GM12878 (cell line): ENCODE results near the gene PML. TPM values are rescaled to one million over a fixed set of nuclear protein-coding genes. Genes with fewer than 3 reads are reported as not detected.

Experiments
- ATAC-seq: fragments of 200-7000 bp; cut with Tn5 transposase; 3 replicates; pipeline ENCODE4 v1.9.1; 2020; ENCODE audit warnings: mild to moderate bottlenecking, moderate library complexity
- BruUV-seq: library from RNA; stranded (reverse); fragments of 400-500 nt; replicated peaks from 2 replicates; lab custom pipeline; 2021; lab: Mats Ljungman, UMichigan
- CTCF ChIA-PET: fragments of 300-600 bp; sonication (Branson Sonifier 250); formaldehyde crosslinking; extraction: SDS; loops from one replicate; lab custom pipeline; 2021; ENCODE audit warnings: inconsistent platforms; lab: Yijun Ruan, JAX
- POLR2A ChIA-PET: fragments of 350-600 bp; formaldehyde crosslinking; extraction: SDS; loops from one replicate; lab custom pipeline; 2021; ENCODE audit warnings: inconsistent platforms; lab: Charles Lee
- RAD21 ChIA-PET: fragments of 300-600 bp; sonication (Branson Sonifier 250); formaldehyde crosslinking; loops from one replicate; lab custom pipeline; 2023; ENCODE audit warnings: antibody characterized with exemption; ENCODE audit not compliant: unreplicated experiment; lab: Charles Lee
- SMC1A ChIA-PET: fragments of 300-600 bp; sonication (Branson Sonifier 250); formaldehyde crosslinking; loops from one replicate; lab custom pipeline; 2023; ENCODE audit not compliant: unreplicated experiment, uncharacterized antibody; lab: Charles Lee
- DNase-seq: peaks from one replicate; pipeline ENCODE4 v3.0.0-alpha.2; 2011; ENCODE audit warnings: low read depth, low spot score
- FAIRE-seq: peaks from 3 replicates; lab custom pipeline; 2011; peaks lifted over from hg19 to GRCh38; lab: Jason Lieb, UNC
- H2AFZ ChIP-seq: 2 replicates; pipeline ENCODE4 v1.6.0; 2011; ENCODE audit warnings: low read depth, low read length, control low read depth; ENCODE audit not compliant: control insufficient read depth
- H3K27ac ChIP-seq: 2 replicates; pipeline ENCODE4 v1.5.1; 2011; ENCODE audit warnings: control low read depth; ENCODE audit not compliant: control insufficient read depth, insufficient read depth
- H3K27me3 ChIP-seq, 2 experiments: replicated peaks in 1 of 2; 2 replicates each; pipeline versions ENCODE4 v1.6.0 to v1.6.1; 2011; ENCODE audit warnings: low read length in 1 of 2; ENCODE audit not compliant: control insufficient read depth in 2 of 2, insufficient read depth in 2 of 2
- H3K36me3 ChIP-seq, 2 experiments: 2 replicates each; pipeline ENCODE4 v1.5.1; 2011; ENCODE audit warnings: low read length in 1 of 2; ENCODE audit not compliant: control insufficient read depth in 2 of 2, insufficient read depth in 2 of 2
- H3K4me1 ChIP-seq: 2 replicates; pipeline ENCODE4 v1.6.1; 2011; ENCODE audit warnings: mild to moderate bottlenecking, low read length, moderate library complexity, mixed read lengths; ENCODE audit not compliant: control insufficient read depth, insufficient read depth
- H3K4me2 ChIP-seq: 2 replicates; pipeline ENCODE4 v1.6.0; 2011; ENCODE audit warnings: control low read depth; ENCODE audit not compliant: control insufficient read depth, insufficient read depth
- H3K4me3 ChIP-seq: fragments of 200-600 bp; sonication (generic); 2 replicates; pipeline ENCODE4 v1.5.1; 2016
- H3K79me2 ChIP-seq: 2 replicates; pipeline ENCODE4 v1.6.0; 2011; ENCODE audit warnings: low read length; ENCODE audit not compliant: control insufficient read depth, insufficient read depth
- H3K9ac ChIP-seq: 2 replicates; pipeline ENCODE4 v1.8.0; 2011; ENCODE audit warnings: low read length, control low read depth, mixed read lengths; ENCODE audit not compliant: control insufficient read depth, insufficient read depth
- H3K9me3 ChIP-seq: replicated peaks from 3 replicates; pipeline ENCODE4 v1.5.1; 2011; ENCODE audit warnings: mild to moderate bottlenecking, low read length; ENCODE audit not compliant: control insufficient read depth, insufficient read depth
- H4K20me1 ChIP-seq: 2 replicates; pipeline ENCODE4 v1.6.0; 2011; ENCODE audit not compliant: control insufficient read depth, insufficient read depth
- ATF3 ChIP-seq: IDR thresholded peaks from 2 replicates; pipeline ENCODE4 v1.6.1; 2011; ENCODE audit warnings: low read depth, mild to moderate bottlenecking, low read length, moderate library complexity, borderline replicate concordance; ENCODE audit errors: extremely low read depth
- CTCF ChIP-seq, 3 experiments: IDR thresholded peaks in 2 of 3; conservative IDR thresholded peaks in 1 of 3; 2 replicates each; pipeline ENCODE4 v1.5.1; 2011; ENCODE audit warnings: low read depth in 3 of 3, low read length in 3 of 3, mild to moderate bottlenecking in 3 of 3, control low read depth in 2 of 3, moderate library complexity in 2 of 3, inconsistent platforms in 1 of 3, mixed read lengths in 1 of 3; ENCODE audit not compliant: control insufficient read depth in 2 of 3, insufficient read depth in 1 of 3; ENCODE audit errors: extremely low read depth in 1 of 3
- RELA ChIP-seq: fragments of 450-650 bp; IDR thresholded peaks from 2 replicates; pipeline ENCODE4 v1.8.0; 2014; ENCODE audit warnings: borderline replicate concordance; ENCODE audit not compliant: partially characterized antibody
- RUNX3 ChIP-seq: IDR thresholded peaks from 2 replicates; pipeline ENCODE4 v1.6.1; 2012; ENCODE audit warnings: low read length, inconsistent platforms
- SREBF2 ChIP-seq: IDR thresholded peaks from 2 replicates; pipeline ENCODE4 v1.6.1; 2012; ENCODE audit warnings: mild to moderate bottlenecking, low read length
- TCF12 ChIP-seq: IDR thresholded peaks from 2 replicates; pipeline ENCODE4 v1.6.1; 2011; ENCODE audit warnings: low read depth, mild to moderate bottlenecking, low read length
- TCF3 ChIP-seq: IDR thresholded peaks from 2 replicates; pipeline ENCODE4 v1.6.1; 2012; ENCODE audit warnings: low read depth, mild to moderate bottlenecking, low read length, borderline replicate concordance; ENCODE audit not compliant: insufficient read depth
- ZBTB40 ChIP-seq: fragments of 450-650 bp; IDR thresholded peaks from 2 replicates; pipeline ENCODE4 v1.6.1; 2016; ENCODE audit warnings: mild to moderate bottlenecking, moderate library complexity, borderline replicate concordance
- WGBS: methylation state at CpG from one replicate; pipeline ENCODE4 v1.1.6; 2016; ENCODE audit warnings: low lambda C conversion rate; ENCODE audit not compliant: insufficient replicate concordance, insufficient coverage; ENCODE audit errors: missing lambda C conversion rate; 5-methylcytosine and 5-hydroxymethylcytosine counted together
- in situ Hi-C: fragments of 300-500 bp; cut with MboI; formaldehyde crosslinking; loops from 9 replicates; pipeline ENCODE4 v1.14.3; 2018; ENCODE audit warnings: mixed read lengths
- intact Hi-C: fragments of 100-400 bp; cut with micrococcal nuclease; formaldehyde crosslinking; loops from one replicate; pipeline ENCODE4 v1.14.2; 2022; ENCODE audit not compliant: unreplicated experiment
- polyA plus RNA-seq, 11 experiments: library from polyadenylated mRNA; depleted of rRNA in 4 of 11; unstranded in 6 of 11; stranded (reverse) in 5 of 11; fragments of >200 nt; fragmentation: Nextera tagmentation in 4 of 11; fragmentation: Illumina TruSeq in 1 of 11; extraction: Ambion mirVana in 4 of 11; extraction: Trizol in 1 of 11; gene quantifications; 1 replicate in 1 of 11; 2 replicates in 10 of 11; pipeline versions ENCODE4 v1.2.1 to v1.2.3, GENCODE V29; 2011 to 2016; ENCODE audit warnings: inconsistent platforms in 2 of 11, missing spikeins in 2 of 11, low read depth in 1 of 11
- total RNA-seq, 4 experiments: library from RNA; depleted of rRNA in 3 of 4; stranded (reverse); fragments of >200 nt in 3 of 4; fragmentation: Illumina TruSeq in 1 of 4; extraction: Trizol in 1 of 4; gene quantifications; 2 replicates each; pipeline versions ENCODE4 v1.2.1 to v1.2.3, GENCODE V29; 2013 to 2021

Gene PML
- total and polyA plus RNA-seq, 10 of the 15 experiments (the other 5 are each of a cell fraction or from before 2014, with no cell fraction given): 8.5 to 95.5 (median 30.8) TPM

- no peak for TF ChIP-seq ZBTB40
- TF ChIP-seq, all 136 proteins: peak for 0
Measured at GRCh38 chr15:73984208-73984979, 10.1 kb upstream of the PML start (continued).

- 69% methylated on average over 13 of the region's 13 CpGs for WGBS
- no peaks in the 10 kb centered on the region; a peak in 2 of 4 replicates for H3K36me3 ChIP-seq
- ATAC-seq: no peak
- ChIA-PET POLR2A (interaction anchor here (0.7 kb wide), 1 partner anchor 10 kb away, joined by 3 read pairs; no protein-coding TSS in a partner anchor), CTCF (interaction anchor here (1.0 to 2.4 kb wide), 4 partner anchors 9 to 21 kb away, joined by 3 to 8 read pairs (median 5); partner anchors contain the start of gene PML), SMC1A (interaction anchor here (0.9 to 1.3 kb wide), 3 partner anchors 11 to 22 kb away, joined by 4 read pairs; no protein-coding TSS in a partner anchor), RAD21 (no interaction called here)
- H2AFZ ChIP-seq: no peak overlapping the region
- no TSS peak for BruUV-seq
- H3K4me2 ChIP-seq: no peak overlapping the region
- H3K27me3 ChIP-seq: no peaks in the 10 kb centered on the region
- intact Hi-C loops: no loop called here
- peaks cover 56% of the 10 kb centered on the region for H3K4me1 ChIP-seq
- no peaks in the 10 kb centered on the region for H4K20me1 ChIP-seq
- no peak for DNase-seq
- FAIRE-seq: no peak
- no peak overlapping the region for H3K27ac ChIP-seq
- in situ Hi-C loops: no loop called here
- TF ChIP-seq TCF3: 0 out of 2 replicates have a peak, but pooled peaks have one; percentile 10
- TF ChIP-seq SREBF2: no peak
- TF ChIP-seq RELA: no peak
- TF ChIP-seq ATF3: no peak
- TF ChIP-seq RUNX3: peak; percentile 66
- no peak for TF ChIP-seq CTCF (IDR thresholded peaks at IDR 0.05 in 2 of 3, conservative IDR thresholded peaks at IDR 0.05 in 1 of 3; ENCODE audit: control insufficient read depth in 2 of 3, extremely low read depth in 1 of 3, insufficient read depth in 1 of 3, low read depth in 3 of 3, low read length in 3 of 3)
- TF ChIP-seq TCF12: peak; percentile 46; the same call in 1 of the 2 replicates
- H3K9ac ChIP-seq: no peak overlapping the region
- no peaks in the 10 kb centered on the region for H3K9me3 ChIP-seq
- no peak overlapping the region for H3K4me3 ChIP-seq
- H3K79me2 ChIP-seq: no peaks in the 10 kb centered on the region; the same call in 1 of the 2 replicates
Measured at GRCh38 chr15:73985101-73985873, 9.2 kb upstream of the PML start.
